GM23248 (cell line): ENCODE results near the gene ASIC4. TPM values are rescaled to one million over a fixed set of nuclear protein-coding genes. Genes with fewer than 3 reads are reported as not detected.
A peak's percentile ranks its signal among the peaks of the same experiment; 100 is the strongest.

Experiments used
- DNase-seq: peaks from one replicate; pipeline ENCODE4 v3.0.0-alpha.2; 2015
- H2AFZ ChIP-seq: fragments of 200-600 bp; sonication (generic); 2 replicates; pipeline ENCODE4 v1.6.1; 2016; ENCODE audit warnings: antibody characterized with exemption
- H3F3A ChIP-seq: fragments of 200-600 bp; sonication (generic); 2 replicates; pipeline ENCODE4 v1.6.1; 2016; ENCODE audit warnings: mild to moderate bottlenecking, antibody characterized with exemption, mixed run types; ENCODE audit not compliant: insufficient read depth
- H3K27ac ChIP-seq: fragments of 200-600 bp; sonication (generic); 2 replicates; pipeline ENCODE4 v1.5.1; 2016; ENCODE audit warnings: mild to moderate bottlenecking
- H3K27me3 ChIP-seq: fragments of 200-600 bp; sonication (generic); replicated peaks from 2 replicates; pipeline ENCODE4 v1.6.1; 2016; ENCODE audit warnings: mild to moderate bottlenecking; ENCODE audit not compliant: insufficient read depth
- H3K36me3 ChIP-seq: fragments of 200-600 bp; sonication (generic); 2 replicates; pipeline ENCODE4 v1.6.1; 2016; ENCODE audit warnings: low read depth, mild to moderate bottlenecking
- H3K4me1 ChIP-seq: fragments of 200-600 bp; sonication (generic); 2 replicates; pipeline ENCODE4 v1.6.1; 2016; ENCODE audit warnings: mild to moderate bottlenecking; ENCODE audit not compliant: insufficient read depth
- H3K4me2 ChIP-seq: fragments of 200-600 bp; sonication (generic); one replicate; pipeline ENCODE4 v1.6.1; 2016; ENCODE audit warnings: mild to moderate bottlenecking; ENCODE audit not compliant: unreplicated experiment
- H3K4me3 ChIP-seq: fragments of 200-600 bp; sonication (generic); 2 replicates; pipeline ENCODE4 v1.5.1; 2016; ENCODE audit warnings: mild to moderate bottlenecking
- H3K79me2 ChIP-seq: fragments of 200-600 bp; sonication (generic); 2 replicates; pipeline ENCODE4 v1.6.1; 2016; ENCODE audit warnings: mild to moderate bottlenecking; ENCODE audit not compliant: insufficient read depth
- H3K9ac ChIP-seq: fragments of 200-600 bp; sonication (generic); 2 replicates; pipeline ENCODE4 v1.6.1; 2016; ENCODE audit warnings: mild to moderate bottlenecking
- H3K9me2 ChIP-seq: fragments of 200-600 bp; sonication (generic); 2 replicates; pipeline ENCODE4 v1.6.1; 2016; ENCODE audit warnings: mixed run types, mild to moderate bottlenecking, moderate library complexity; ENCODE audit not compliant: insufficient read depth
- H3K9me3 ChIP-seq: fragments of 200-600 bp; sonication (generic); one replicate; pipeline ENCODE4 v1.6.1; 2017; ENCODE audit warnings: low read depth
- H4K20me1 ChIP-seq: fragments of 200-600 bp; sonication (generic); 2 replicates; pipeline ENCODE4 v1.6.0; 2016; ENCODE audit not compliant: insufficient read depth
- EZH2 ChIP-seq: fragments of 200-600 bp; sonication (generic); IDR thresholded peaks from 2 replicates; pipeline ENCODE4 v1.6.1; 2018; ENCODE audit warnings: antibody characterized with exemption, mild to moderate bottlenecking; ENCODE audit not compliant: insufficient read depth, poor library complexity, severe bottlenecking
- EZH2phosphoT487 ChIP-seq: fragments of 200-600 bp; sonication (generic); IDR thresholded peaks from 2 replicates; pipeline ENCODE4 v1.6.1; 2018; ENCODE audit warnings: antibody characterized with exemption, moderate library complexity, mild to moderate bottlenecking, low read depth; ENCODE audit not compliant: insufficient read depth
- WGBS, 2 experiments: methylation state at CpG; one replicate each; pipeline ENCODE4 v1.1.6; 2015 to 2017; ENCODE audit warnings: low lambda C conversion rate in 2 of 2, low coverage in 1 of 2; ENCODE audit errors: missing lambda C conversion rate in 2 of 2; 5-methylcytosine and 5-hydroxymethylcytosine counted together
- in situ Hi-C: fragments of 300-500 bp; cut with MboI; formaldehyde crosslinking; loops from 2 replicates; pipeline ENCODE4 v1.15.0; 2020
- polyA plus RNA-seq: library from polyadenylated mRNA; unstranded; fragments of >200 nt; fragmentation: Nextera tagmentation; extraction: Ambion mirVana; gene quantifications from 2 replicates; pipeline ENCODE4 v1.2.1, GENCODE V29; 2016
- total RNA-seq: library from RNA; depleted of rRNA; stranded (reverse); fragments of >200 nt; shearing (Covaris generic); gene quantifications from 2 replicates; pipeline ENCODE4 v1.2.3, GENCODE V29; 2014

ASIC4 gene
- total and polyA plus RNA-seq, 2 experiments from 2014 or later = 0.43 TPM; not detected in 1

- in situ Hi-C loops = no loop called here
- H3K36me3 ChIP-seq = no peaks in the 10 kb centered on the region; the same call in 1 of the 2 replicates
- 73 to 81% methylated on average over 2 of the region's 2 CpGs for WGBS, 2 experiments
These were observed 46.6 kb upstream of the ASIC4 start for GRCh38 chr2:219467736-219468075.

GRCh38 chr2:219468410-219469185, 45.7 kb upstream of the ASIC4 start:
- DNase-seq = no peak
- Histone ChIP-seq H3K9ac (no peak overlapping the region), H3K4me1 (peaks cover 8% of the 10 kb centered on the region), H3K4me2 (no peak overlapping the region), H3K9me2 (no peaks in the 10 kb centered on the region), H2AFZ (no peak overlapping the region), H3F3A (no peaks in the 10 kb centered on the region), H3K27ac (no peak overlapping the region), H4K20me1 (no peaks in the 10 kb centered on the region), H3K79me2 (no peaks in the 10 kb centered on the region), H3K27me3 (no peaks in the 10 kb centered on the region), H3K4me3 (no peak overlapping the region), H3K9me3 (no peaks in the 10 kb centered on the region), H3K36me3 (no peaks in the 10 kb centered on the region)
- TF ChIP-seq EZH2 (no peak), EZH2phosphoT487 (no peak)
- in situ Hi-C loops = no loop called here
- WGBS, 2 experiments = 94% methylated on average over 21 to 23 of the region's 23 CpGs

More at GRCh38 chr2:219467736-219468075, 46.6 kb upstream of the ASIC4 start:
- H3K9me2 ChIP-seq = no peaks in the 10 kb centered on the region
- no peak overlapping the region for H3K27ac ChIP-seq
- no peaks in the 10 kb centered on the region for H3F3A ChIP-seq
- no peaks in the 10 kb centered on the region for H3K79me2 ChIP-seq
- no peaks in the 10 kb centered on the region for H3K9me3 ChIP-seq
- H3K9ac ChIP-seq = no peak overlapping the region
- H3K4me1 ChIP-seq = peaks cover 8% of the 10 kb centered on the region
- no peaks in the 10 kb centered on the region for H4K20me1 ChIP-seq
- no peak overlapping the region for H2AFZ ChIP-seq
- no peak for TF ChIP-seq EZH2phosphoT487
- no peak for TF ChIP-seq EZH2
- no peak for DNase-seq
- no peak overlapping the region for H3K4me3 ChIP-seq
- no peaks in the 10 kb centered on the region for H3K27me3 ChIP-seq
- H3K4me2 ChIP-seq = no peak overlapping the region

DNA sequence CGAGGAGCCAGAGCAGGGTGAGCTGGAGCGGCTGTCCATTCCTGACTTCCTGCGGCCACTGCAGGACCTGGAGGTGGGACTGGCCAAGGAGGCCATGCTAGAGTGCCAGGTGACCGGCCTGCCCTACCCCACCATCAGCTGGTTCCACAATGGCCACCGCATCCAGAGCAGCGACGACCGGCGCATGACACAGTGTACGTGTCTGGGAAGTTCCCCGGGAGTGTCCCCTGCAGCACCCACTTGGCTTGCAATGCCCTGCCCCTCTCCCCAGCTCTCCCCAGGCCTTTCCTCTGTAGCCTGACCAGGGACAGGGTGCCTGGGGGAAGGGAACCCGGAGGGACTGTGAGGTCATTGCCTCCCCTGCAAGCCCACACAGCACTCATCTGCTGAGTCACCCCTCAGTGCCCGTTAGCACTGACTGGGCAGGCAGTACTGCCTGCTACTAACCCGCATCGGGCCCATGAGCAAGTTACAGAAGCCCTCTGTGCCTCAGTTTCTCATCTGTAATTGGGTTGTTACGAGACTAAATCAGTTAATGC, 45.0 kb upstream of the ASIC4 start:
- no peaks in the 10 kb centered on the region for H3K79me2 ChIP-seq
- no peaks in the 10 kb centered on the region for H3F3A ChIP-seq
- no peak overlapping the region for H3K4me2 ChIP-seq
- WGBS, 2 experiments = 72 to 75% methylated on average over 15 to 16 of the region's 16 CpGs
- peak; percentile 91 for DNase-seq
- peaks cover 8% of the 10 kb centered on the region for H3K4me1 ChIP-seq
- H2AFZ ChIP-seq = no peak overlapping the region
- no peak overlapping the region for H3K9ac ChIP-seq
- H3K9me3 ChIP-seq = no peaks in the 10 kb centered on the region
- in situ Hi-C loops = no loop called here
- TF ChIP-seq EZH2phosphoT487 (no peak), EZH2 (no peak)
- no peaks in the 10 kb centered on the region for H3K36me3 ChIP-seq
- H3K9me2 ChIP-seq = no peaks in the 10 kb centered on the region
- no peak overlapping the region for H3K4me3 ChIP-seq
- no peaks in the 10 kb centered on the region for H3K27me3 ChIP-seq
- no peak overlapping the region for H3K27ac ChIP-seq
- H4K20me1 ChIP-seq = no peaks in the 10 kb centered on the region

GRCh38 chr2:219470429-219470828, 43.9 kb upstream of the ASIC4 start:
- Histone ChIP-seq H3F3A (no peaks in the 10 kb centered on the region), H3K36me3 (no peaks in the 10 kb centered on the region), H2AFZ (no peak overlapping the region), H3K9ac (no peak overlapping the region), H3K4me2 (no peak overlapping the region), H3K27me3 (no peaks in the 10 kb centered on the region), H3K4me1 (peaks cover 8% of the 10 kb centered on the region), H3K4me3 (no peak overlapping the region), H3K9me3 (no peaks in the 10 kb centered on the region), H3K27ac (no peak overlapping the region), H3K9me2 (no peaks in the 10 kb centered on the region), H4K20me1 (no peaks in the 10 kb centered on the region), H3K79me2 (no peaks in the 10 kb centered on the region)
- in situ Hi-C loops = no loop called here
- DNase-seq = no peak
- 83 to 87% methylated on average over 4 of the region's 4 CpGs for WGBS, 2 experiments
- TF ChIP-seq EZH2phosphoT487 (no peak), EZH2 (no peak)
